Lower lobe of right lung (tissue), 2 donors: ENCODE data around the gene TSPAN16. TPM values are rescaled to one million over a fixed set of nuclear protein-coding genes. Genes with fewer than 3 reads are reported as not detected.

Experiments used
- ATAC-seq, 2 donors: fragments of 200-7000 bp; cut with Tn5 transposase; one replicate each; pipeline ENCODE4 v1.9.1; 2020 to 2022; ENCODE audit warnings: mild to moderate bottlenecking in 2 of 2, moderate library complexity in 2 of 2
- DNase-seq: peaks from one replicate; pipeline ENCODE4 v3.0.0-alpha.2; 2020
- H3K27ac ChIP-seq: fragments of 200-600 bp; one replicate; pipeline ENCODE4 v1.8.0; 2022
- H3K27me3 ChIP-seq: fragments of 200-600 bp; one replicate; pipeline ENCODE4 v1.8.0; 2022; ENCODE audit warnings: low read depth
- H3K36me3 ChIP-seq: fragments of 200-600 bp; one replicate; pipeline ENCODE4 v1.8.0; 2022; ENCODE audit warnings: mild to moderate bottlenecking
- H3K4me1 ChIP-seq: fragments of 200-600 bp; one replicate; pipeline ENCODE4 v1.8.0; 2022
- H3K4me3 ChIP-seq: fragments of 200-600 bp; one replicate; pipeline ENCODE4 v1.8.0; 2022; ENCODE audit warnings: mild to moderate bottlenecking
- H3K9me3 ChIP-seq: fragments of 200-600 bp; one replicate; pipeline ENCODE4 v1.8.0; 2022
- CTCF ChIP-seq: fragments of 200-600 bp; IDR thresholded peaks from one replicate; pipeline ENCODE4 v1.8.0; 2022; ENCODE audit warnings: antibody characterized with exemption, mild to moderate bottlenecking
- intact Hi-C: fragments of 100-400 bp; cut with DNase I; formaldehyde crosslinking; loops from one replicate; pipeline ENCODE4 v1.11.0; 2022
- total RNA-seq: library from RNA; stranded (reverse); fragmentation: NEBNext Ultra II Directional; extraction: Animal tissue kit (Norgen Biotek cat#: 25700); gene quantifications from one replicate; pipeline ENCODE4 v1.2.1, GENCODE V29; 2021
- donor health status: DM: no; HTN: yes; CAD: no; lungs with severe emphysema.

TSPAN16 gene
- total RNA-seq, 1 donor from 2014 or later, result not detected

- Histone ChIP-seq H3K9me3 (no peaks in the 10 kb centered on the region), H3K36me3 (peaks cover 8% of the 10 kb centered on the region), H3K4me3 (peak within 1 kb of the TSS; percentile 60), H3K4me1 (peaks cover 9% of the 10 kb centered on the region), H3K27ac (peak within 1 kb of the TSS; percentile 41), H3K27me3 (no peaks in the 10 kb centered on the region)
- TF ChIP-seq CTCF, result no peak
- peak; percentile 94 to 95 for ATAC-seq
- DNase-seq, result peak; percentile 96
- intact Hi-C loops, result no loop called here
Measured at GRCh38 chr19:11355160-11356073, 59.5 kb downstream of the TSPAN16 start, which contains the start of gene PLPPR2. PLPPR2 (plus strand) TSS chr19:11355432; CDS start chr19:11357674, 2,242 bp downstream.

- no peak for TF ChIP-seq CTCF
- ATAC-seq (no peak), DNase-seq (no peak)
- H3K4me3 ChIP-seq, result peak overlapping the region; percentile 60
- intact Hi-C loops, result no loop called here
- no peaks in the 10 kb centered on the region for H3K27me3 ChIP-seq
- no peak overlapping the region for H3K27ac ChIP-seq
- H3K4me1 ChIP-seq, result peaks cover 9% of the 10 kb centered on the region
- H3K36me3 ChIP-seq, result peaks cover 8% of the 10 kb centered on the region
- no peaks in the 10 kb centered on the region for H3K9me3 ChIP-seq
Measured at GRCh38 chr19:11356074-11356397, 60.1 kb downstream of the TSPAN16 start.

- Histone ChIP-seq H3K27ac (no peak overlapping the region), H3K36me3 (peaks cover 10% of the 10 kb centered on the region), H3K4me1 (peaks cover 14% of the 10 kb centered on the region), H3K27me3 (no peaks in the 10 kb centered on the region), H3K4me3 (no peak overlapping the region), H3K9me3 (no peaks in the 10 kb centered on the region)
- no peak for TF ChIP-seq CTCF
- intact Hi-C loops, result no loop called here
- DNase-seq, result no peak
- ATAC-seq, result no peak
Measured at GRCh38 chr19:11356676-11357550, 61.0 kb downstream of the TSPAN16 start.

- no peak for TF ChIP-seq CTCF
- no peaks in the 10 kb centered on the region for H3K27me3 ChIP-seq
- H3K27ac ChIP-seq, result no peak overlapping the region
- peaks cover 32% of the 10 kb centered on the region for H3K36me3 ChIP-seq
- ATAC-seq (no peak), DNase-seq (no peak)
- no peaks in the 10 kb centered on the region for H3K9me3 ChIP-seq
- no peak overlapping the region for H3K4me3 ChIP-seq
- H3K4me1 ChIP-seq, result peaks cover 14% of the 10 kb centered on the region
- intact Hi-C loops, result no loop called here
Measured at GRCh38 chr19:11359421-11359820, 63.5 kb downstream of the TSPAN16 start.

GRCh38 chr19:11361037-11361770, 65.2 kb downstream of the TSPAN16 start:
- H3K27me3 ChIP-seq, result no peaks in the 10 kb centered on the region
- H3K36me3 ChIP-seq, result peaks cover 48% of the 10 kb centered on the region
- peak; percentile 65 to 71 for ATAC-seq
- intact Hi-C loops, result no loop called here
- H3K27ac ChIP-seq, result no peak overlapping the region
- H3K4me3 ChIP-seq, result no peak overlapping the region
- H3K4me1 ChIP-seq, result peaks cover 8% of the 10 kb centered on the region
- peak; percentile 84 for DNase-seq
- no peaks in the 10 kb centered on the region for H3K9me3 ChIP-seq
- no peak for TF ChIP-seq CTCF
